Fibroblast of lung (primary cell): ENCODE measurements around the gene PEPD.

Source experiments
- EZH2 ChIP-seq: IDR thresholded peaks from 2 replicates; pipeline ENCODE4 v1.5.1; 2012; ENCODE audit warnings: low read length, control low read depth, mild to moderate bottlenecking; ENCODE audit errors: missing control alignments
- TF ChIP-seq, protein P1 (sequence below), 2 donors: IDR thresholded peaks in 1 of 2; conservative IDR thresholded peaks in 1 of 2; 1 replicate in 1 of 2; 2 replicates in 1 of 2; pipeline ENCODE4 v1.5.1; 2011 to 2012; ENCODE audit warnings: low read length in 2 of 2, control low read depth in 1 of 2, inconsistent platforms in 1 of 2, low read depth in 1 of 2, mild to moderate bottlenecking in 1 of 2

DNA sequence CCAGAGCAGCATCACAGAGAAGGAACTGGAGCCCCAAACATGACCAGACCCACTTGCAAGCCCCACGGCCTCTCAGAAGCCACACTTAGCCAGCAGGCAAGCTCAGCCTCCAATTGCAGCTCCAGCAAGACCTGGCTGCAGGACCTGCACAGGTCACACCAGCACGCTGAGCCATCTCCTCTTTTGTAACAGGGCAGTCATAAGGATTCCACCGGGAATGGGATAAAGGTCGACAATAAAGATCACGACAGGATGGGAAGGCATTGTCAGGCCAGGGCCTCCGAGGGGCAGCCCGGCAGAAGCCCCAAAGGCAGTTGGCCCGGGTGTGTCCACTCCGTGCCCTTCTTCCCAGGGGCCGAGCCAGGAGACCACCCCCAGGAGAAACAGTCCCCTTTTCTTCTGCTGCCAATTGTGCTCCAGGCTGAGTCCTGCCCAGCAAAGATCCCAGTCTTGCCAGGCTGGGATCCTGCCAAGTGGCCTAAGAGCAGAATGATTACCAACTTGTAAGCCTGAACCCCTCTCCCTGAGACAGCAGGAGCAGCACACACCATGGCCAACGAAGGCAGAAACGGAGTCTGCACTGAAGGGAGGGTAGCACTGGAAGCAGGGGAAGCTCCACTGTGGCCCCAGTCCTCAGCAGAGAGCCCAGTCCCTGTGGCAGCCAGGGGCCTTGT, 12.5 kb downstream of the PEPD start:
- TF ChIP-seq, protein P1, sequence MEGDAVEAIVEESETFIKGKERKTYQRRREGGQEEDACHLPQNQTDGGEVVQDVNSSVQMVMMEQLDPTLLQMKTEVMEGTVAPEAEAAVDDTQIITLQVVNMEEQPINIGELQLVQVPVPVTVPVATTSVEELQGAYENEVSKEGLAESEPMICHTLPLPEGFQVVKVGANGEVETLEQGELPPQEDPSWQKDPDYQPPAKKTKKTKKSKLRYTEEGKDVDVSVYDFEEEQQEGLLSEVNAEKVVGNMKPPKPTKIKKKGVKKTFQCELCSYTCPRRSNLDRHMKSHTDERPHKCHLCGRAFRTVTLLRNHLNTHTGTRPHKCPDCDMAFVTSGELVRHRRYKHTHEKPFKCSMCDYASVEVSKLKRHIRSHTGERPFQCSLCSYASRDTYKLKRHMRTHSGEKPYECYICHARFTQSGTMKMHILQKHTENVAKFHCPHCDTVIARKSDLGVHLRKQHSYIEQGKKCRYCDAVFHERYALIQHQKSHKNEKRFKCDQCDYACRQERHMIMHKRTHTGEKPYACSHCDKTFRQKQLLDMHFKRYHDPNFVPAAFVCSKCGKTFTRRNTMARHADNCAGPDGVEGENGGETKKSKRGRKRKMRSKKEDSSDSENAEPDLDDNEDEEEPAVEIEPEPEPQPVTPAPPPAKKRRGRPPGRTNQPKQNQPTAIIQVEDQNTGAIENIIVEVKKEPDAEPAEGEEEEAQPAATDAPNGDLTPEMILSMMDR (conservative IDR thresholded peaks at IDR 0.05 in 1 of 2, IDR thresholded peaks at IDR 0.05 in 1 of 2; ENCODE audit: low read depth in 1 of 2, low read length in 2 of 2): no peak
- TF ChIP-seq EZH2: no peak
